WTC11 (cell line): ENCODE results near the gene C17orf78. TPM values are rescaled to one million over a fixed set of nuclear protein-coding genes. Genes with fewer than 3 reads are reported as not detected.
A peak's percentile ranks its signal among the peaks of the same experiment; 100 is the strongest.
"Not testable (repeated sequence)": the region's sequence is repeated elsewhere in the genome, so short reads cannot be mapped to it uniquely, and the experiment has no call there.

Experiments used
- ATAC-seq: fragments of 200-7000 bp; cut with Tn5 transposase; 2 replicates; pipeline ENCODE4 v1.10.0; 2021; ENCODE audit warnings: mild to moderate bottlenecking, moderate library complexity
- CTCF ChIA-PET: fragments of 300-600 bp; sonication (Branson Sonifier 250); formaldehyde crosslinking; loops from one replicate; lab custom pipeline; 2021; ENCODE audit warnings: antibody characterized with exemption; lab: Charles Lee
- POLR2A ChIA-PET: fragments of 350-600 bp; sonication (Branson Sonifier 250); formaldehyde crosslinking; loops from one replicate; lab custom pipeline; 2021; ENCODE audit warnings: antibody characterized with exemption; lab: Charles Lee
- DNase-seq: peaks from one replicate; pipeline ENCODE4 v3.0.0; 2021; ENCODE audit warnings: low spot score
- H3K27ac Mint-ChIP-seq: 2 replicates; pipeline ENCODE4 v1.8.0; 2021; ENCODE audit warnings: mixed read lengths
- H3K27me3 Mint-ChIP-seq: 2 replicates; pipeline ENCODE4 v1.8.0; 2021; ENCODE audit warnings: low read depth, mild to moderate bottlenecking, moderate library complexity, mixed read lengths
- H3K36me3 Mint-ChIP-seq: 2 replicates; pipeline ENCODE4 v1.8.0; 2021; ENCODE audit warnings: mixed read lengths
- H3K4me1 Mint-ChIP-seq: 2 replicates; pipeline ENCODE4 v1.8.0; 2022; ENCODE audit warnings: mixed read lengths
- H3K4me3 Mint-ChIP-seq: 2 replicates; pipeline ENCODE4 v1.8.0; 2021; ENCODE audit warnings: mild to moderate bottlenecking, moderate library complexity, mixed read lengths
- H3K9me3 Mint-ChIP-seq: 2 replicates; pipeline ENCODE4 v1.8.0; 2021; ENCODE audit warnings: mixed read lengths
- E2F5 ChIP-seq: sonication (generic); formaldehyde crosslinking; IDR thresholded peaks from 2 replicates; pipeline ENCODE4 v1.8.1; 2022; ENCODE audit warnings: mild to moderate bottlenecking, moderate library complexity, missing genetic modification reagents
- ELF4 ChIP-seq: sonication (generic); formaldehyde crosslinking; IDR thresholded peaks from 2 replicates; pipeline ENCODE4 v1.8.1; 2022; ENCODE audit warnings: low read depth, mild to moderate bottlenecking, moderate library complexity, missing genetic modification reagents
- FOXJ3 ChIP-seq: sonication (generic); formaldehyde crosslinking; IDR thresholded peaks from 2 replicates; pipeline ENCODE4 v1.9.0; 2021; ENCODE audit warnings: missing genetic modification reagents, mild to moderate bottlenecking, borderline replicate concordance
- FOXK1 ChIP-seq: sonication (generic); formaldehyde crosslinking; IDR thresholded peaks from 2 replicates; pipeline ENCODE4 v1.8.0; 2022; ENCODE audit warnings: mild to moderate bottlenecking, moderate library complexity, missing genetic modification reagents
- IRF1 ChIP-seq: sonication (generic); formaldehyde crosslinking; IDR thresholded peaks from 2 replicates; pipeline ENCODE4 v1.8.0; 2023; ENCODE audit warnings: missing genetic modification reagents
- JUN ChIP-seq: sonication (generic); formaldehyde crosslinking; IDR thresholded peaks from 2 replicates; pipeline ENCODE4 v1.8.0; 2023; ENCODE audit warnings: mild to moderate bottlenecking, missing genetic modification reagents
- NFYB ChIP-seq: sonication (generic); formaldehyde crosslinking; conservative IDR thresholded peaks from 2 replicates; pipeline ENCODE4 v1.8.0; 2022; ENCODE audit warnings: low read depth, missing genetic modification reagents
- SMAD3 ChIP-seq: sonication (generic); formaldehyde crosslinking; IDR thresholded peaks from 2 replicates; pipeline ENCODE4 v1.8.0; 2022; ENCODE audit warnings: missing genetic modification reagents, mild to moderate bottlenecking, borderline replicate concordance
- SMAD4 ChIP-seq: sonication (generic); formaldehyde crosslinking; IDR thresholded peaks from 2 replicates; pipeline ENCODE4 v1.8.0; 2022; ENCODE audit warnings: mild to moderate bottlenecking, missing genetic modification reagents
- TCF7 ChIP-seq: sonication (generic); formaldehyde crosslinking; IDR thresholded peaks from 2 replicates; pipeline ENCODE4 v1.8.0; 2022; ENCODE audit warnings: mild to moderate bottlenecking, low read depth, missing genetic modification reagents, moderate library complexity
- USF1 ChIP-seq: sonication (generic); formaldehyde crosslinking; IDR thresholded peaks from 2 replicates; pipeline ENCODE4 v1.8.0; 2022; ENCODE audit warnings: mild to moderate bottlenecking, missing genetic modification reagents
- ZBTB21 ChIP-seq: sonication (generic); formaldehyde crosslinking; IDR thresholded peaks from 2 replicates; pipeline ENCODE4 v1.8.1; 2023; ENCODE audit warnings: mild to moderate bottlenecking, missing genetic modification reagents, borderline replicate concordance
- ZBTB43 ChIP-seq: sonication (generic); formaldehyde crosslinking; IDR thresholded peaks from 2 replicates; pipeline ENCODE4 v1.8.1; 2023; ENCODE audit warnings: mild to moderate bottlenecking, missing genetic modification reagents
- ZNF121 ChIP-seq: sonication (generic); formaldehyde crosslinking; IDR thresholded peaks from 2 replicates; pipeline ENCODE4 v1.8.0; 2023; ENCODE audit warnings: missing genetic modification reagents
- ZNF219 ChIP-seq: sonication (generic); formaldehyde crosslinking; IDR thresholded peaks from 2 replicates; pipeline ENCODE4 v1.8.0; 2023; ENCODE audit warnings: missing genetic modification reagents, mild to moderate bottlenecking, borderline replicate concordance
- ZNF532 ChIP-seq: fragments of 250-450 bp; sonication (Bioruptor Pico); IDR thresholded peaks from 2 replicates; pipeline ENCODE4 v1.9.0; 2021; ENCODE audit warnings: mild to moderate bottlenecking, borderline replicate concordance
- total RNA-seq: library from RNA; stranded (reverse); gene quantifications from 3 replicates; pipeline ENCODE4 v1.2.3, GENCODE V29; 2021

C17orf78 gene
- total RNA-seq, 1 experiment from 2014 or later: not detected

- peak; percentile 44; the same call in 1 of the 2 replicates for TF ChIP-seq ZBTB43 (CRISPR knock-in tag)
- TF ChIP-seq NFYB (CRISPR knock-in tag): no peak
- TF ChIP-seq ZNF532: no peak
- no peak for TF ChIP-seq JUN (CRISPR knock-in tag)
- TF ChIP-seq SMAD3 (CRISPR knock-in tag): 0 out of 2 replicates have a peak, but pooled peaks have one; percentile 18
- no peak for TF ChIP-seq ELF4 (CRISPR knock-in tag)
- peak; percentile 44; the same call in 1 of the 2 replicates for TF ChIP-seq E2F5
- TF ChIP-seq ZBTB21 (CRISPR knock-in tag): no peak
- peak; percentile 50; the same call in 1 of the 2 replicates for TF ChIP-seq FOXK1 (CRISPR knock-in tag)
- TF ChIP-seq IRF1 (CRISPR knock-in tag): peak; percentile 47; the same call in 1 of the 2 replicates
- TF ChIP-seq, all 79 proteins: peak for 11
Measured at GRCh38 chr17:37406635-37407461, 31.1 kb downstream of the C17orf78 start, which contains the start of the genes ACACA and TADA2A (continued).

GRCh38 chr17:37408145-37408479, 32.3 kb downstream of the C17orf78 start:
- peak overlapping the region; percentile 76 for H3K4me3 Mint-ChIP-seq
- 0 out of 2 replicates have a peak, but pooled peaks have one; percentile 29 for TF ChIP-seq ZNF121 (CRISPR knock-in tag)
- ATAC-seq: not testable (repeated sequence)

GRCh38 chr17:37410357-37410756, 34.6 kb downstream of the C17orf78 start:
- H3K4me1 Mint-ChIP-seq: peaks cover 12% of the 10 kb centered on the region

More at GRCh38 chr17:37408145-37408479, 32.3 kb downstream of the C17orf78 start:
- CTCF ChIA-PET: interaction anchor here (1.5 to 1.9 kb wide), 2 partner anchors 30 to 35 kb away, joined by 6 to 7 read pairs; no protein-coding TSS in a partner anchor
- not testable (repeated sequence) for H3K27ac Mint-ChIP-seq, H3K27me3 Mint-ChIP-seq, H3K9me3 Mint-ChIP-seq, DNase-seq
- POLR2A ChIA-PET: interaction anchor here (1.1 kb wide), 1 partner anchor 16 kb away, joined by 4 read pairs; no protein-coding TSS in a partner anchor
- peaks cover 18% of the 10 kb centered on the region for H3K4me1 Mint-ChIP-seq
- H3K36me3 Mint-ChIP-seq: peaks cover 21% of the 10 kb centered on the region

More at GRCh38 chr17:37410357-37410756, 34.6 kb downstream of the C17orf78 start:
- H3K27ac Mint-ChIP-seq: no peak overlapping the region
- peaks cover 5% of the 10 kb centered on the region; the same call in 1 of the 2 replicates for H3K9me3 Mint-ChIP-seq
- ATAC-seq: no peak
- ChIA-PET CTCF (interaction anchor here (0.8 to 1.0 kb wide), 2 partner anchors 24 to 28 kb away, joined by 4 to 6 read pairs; no protein-coding TSS in a partner anchor), POLR2A (interaction anchor here (0.6 kb wide), 1 partner anchor 14 kb away, joined by 3 read pairs; no protein-coding TSS in a partner anchor)
- no peak for TF ChIP-seq USF1 (CRISPR knock-in tag)
- no peak for TF ChIP-seq SMAD4 (CRISPR knock-in tag)
- TF ChIP-seq ZNF219: no peak
- TF ChIP-seq ZBTB21 (CRISPR knock-in tag): no peak
- no peak for TF ChIP-seq FOXJ3 (CRISPR knock-in tag)
- no peak for TF ChIP-seq TCF7 (CRISPR knock-in tag)
- no peak overlapping the region for H3K4me3 Mint-ChIP-seq
- peaks cover 40% of the 10 kb centered on the region for H3K36me3 Mint-ChIP-seq
- DNase-seq: no peak
- H3K27me3 Mint-ChIP-seq: no peaks in the 10 kb centered on the region
